Measurements from ENCODE around the gene C13orf42. TPM values are rescaled to one million over a fixed set of nuclear protein-coding genes. Genes with fewer than 3 reads are reported as not detected.

Gene C13orf42
- total and polyA plus RNA-seq, 10 of the 15 experiments (the other 5 are each of a cell fraction or from before 2014, with no cell fraction given), result not detected

DNA sequence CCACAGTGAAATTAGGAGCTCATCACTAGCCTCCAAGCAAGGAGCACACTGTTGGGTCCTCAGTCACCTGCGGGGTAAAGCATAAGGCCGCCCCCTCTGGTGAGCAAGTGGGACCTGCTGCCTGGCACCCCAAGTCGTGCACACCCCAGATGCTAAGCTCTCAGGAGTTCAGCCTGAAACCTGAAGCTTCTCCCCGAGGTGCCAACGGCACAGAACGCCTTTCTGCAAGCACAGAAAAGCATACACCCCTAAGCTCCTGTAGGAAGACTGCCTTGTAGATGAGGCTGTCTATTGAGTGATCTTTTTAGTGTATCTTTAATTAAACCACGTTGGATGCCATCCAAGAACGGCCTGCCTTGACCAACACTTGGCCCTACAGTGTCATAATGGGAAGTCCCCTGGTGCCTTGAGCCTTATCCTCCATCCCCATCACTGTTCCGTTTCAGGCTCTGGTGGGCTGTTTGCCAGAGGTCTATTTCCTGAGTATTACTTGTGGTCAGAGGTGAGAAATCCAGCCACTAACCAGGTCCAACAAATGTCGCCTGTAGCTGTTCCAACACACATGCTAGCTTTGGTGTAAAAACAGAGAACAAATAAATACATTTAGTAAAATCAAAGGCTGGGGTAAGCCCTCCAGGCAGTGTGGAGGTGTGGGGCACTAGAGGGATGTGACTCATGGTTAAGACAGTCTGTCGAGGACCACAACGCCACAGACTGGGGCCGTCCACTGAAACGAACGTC, 44.8 kb downstream of the C13orf42 start:
- SMC1A ChIA-PET (ENCODE audit: uncharacterized antibody, unreplicated experiment), result interaction anchor here (1.1 kb wide), 1 partner anchor 12 kb away, joined by 3 read pairs; no protein-coding TSS in a partner anchor
- no TSS peak for BruUV-seq (replicated peaks)
- Histone ChIP-seq H3K9me3 (replicated peaks; ENCODE audit: control insufficient read depth, insufficient read depth, low read length) (no peaks in the 10 kb centered on the region), H3K27ac (ENCODE audit: control insufficient read depth, insufficient read depth) (no peak overlapping the region), H3K36me3 (ENCODE audit: control insufficient read depth in 2 of 2, insufficient read depth in 2 of 2, low read length in 1 of 2) (no peaks in the 10 kb centered on the region), H2AFZ (ENCODE audit: control insufficient read depth, low read depth, low read length) (no peak overlapping the region), H3K4me1 (ENCODE audit: control insufficient read depth, insufficient read depth, low read length) (no peaks in the 10 kb centered on the region), H4K20me1 (ENCODE audit: control insufficient read depth, insufficient read depth) (no peaks in the 10 kb centered on the region), H3K4me3 (no peak overlapping the region), H3K79me2 (ENCODE audit: control insufficient read depth, insufficient read depth, low read length) (no peaks in the 10 kb centered on the region), H3K4me2 (ENCODE audit: control insufficient read depth, insufficient read depth) (no peak overlapping the region), H3K27me3 (replicated peaks in 1 of 2; ENCODE audit: control insufficient read depth in 2 of 2, insufficient read depth in 2 of 2, low read length in 1 of 2) (no peaks in the 10 kb centered on the region; a peak in 3 of 4 replicates), H3K9ac (ENCODE audit: control insufficient read depth, insufficient read depth, low read length) (no peak overlapping the region)
- WGBS (ENCODE audit: insufficient coverage, insufficient replicate concordance, low lambda C conversion rate, missing lambda C conversion rate), result 24% methylated on average over 15 of the region's 15 CpGs
- in situ Hi-C loops (cut with MboI) (loop anchor here (10.0 to 25.0 kb wide), 2 partner anchors 981 to 1404 kb away; no protein-coding TSS in a partner anchor), intact Hi-C loops (cut with micrococcal nuclease; ENCODE audit: unreplicated experiment) (loop anchor here (5.0 to 10.0 kb wide), 2 partner anchors 264 to 551 kb away; no protein-coding TSS in a partner anchor)
- ATAC-seq (peak; percentile 55), FAIRE-seq (no peak), DNase-seq (ENCODE audit: low read depth, low spot score) (no peak)
- CTCF ChIA-PET, result interaction anchor here (1.1 to 1.9 kb wide), 7 partner anchors 9 to 1090 kb away, joined by 3 to 5 read pairs (median 3); no protein-coding TSS in a partner anchor
- TF ChIP-seq, protein P1, sequence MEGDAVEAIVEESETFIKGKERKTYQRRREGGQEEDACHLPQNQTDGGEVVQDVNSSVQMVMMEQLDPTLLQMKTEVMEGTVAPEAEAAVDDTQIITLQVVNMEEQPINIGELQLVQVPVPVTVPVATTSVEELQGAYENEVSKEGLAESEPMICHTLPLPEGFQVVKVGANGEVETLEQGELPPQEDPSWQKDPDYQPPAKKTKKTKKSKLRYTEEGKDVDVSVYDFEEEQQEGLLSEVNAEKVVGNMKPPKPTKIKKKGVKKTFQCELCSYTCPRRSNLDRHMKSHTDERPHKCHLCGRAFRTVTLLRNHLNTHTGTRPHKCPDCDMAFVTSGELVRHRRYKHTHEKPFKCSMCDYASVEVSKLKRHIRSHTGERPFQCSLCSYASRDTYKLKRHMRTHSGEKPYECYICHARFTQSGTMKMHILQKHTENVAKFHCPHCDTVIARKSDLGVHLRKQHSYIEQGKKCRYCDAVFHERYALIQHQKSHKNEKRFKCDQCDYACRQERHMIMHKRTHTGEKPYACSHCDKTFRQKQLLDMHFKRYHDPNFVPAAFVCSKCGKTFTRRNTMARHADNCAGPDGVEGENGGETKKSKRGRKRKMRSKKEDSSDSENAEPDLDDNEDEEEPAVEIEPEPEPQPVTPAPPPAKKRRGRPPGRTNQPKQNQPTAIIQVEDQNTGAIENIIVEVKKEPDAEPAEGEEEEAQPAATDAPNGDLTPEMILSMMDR (IDR thresholded peaks at IDR 0.05 in 2 of 3, conservative IDR thresholded peaks at IDR 0.05 in 1 of 3; ENCODE audit: control insufficient read depth in 2 of 3, extremely low read depth in 1 of 3, insufficient read depth in 1 of 3, low read depth in 3 of 3, low read length in 3 of 3), result 0 out of 6 replicates have a peak, but pooled peaks of 1 of the 3 experiments have one; percentile 18
- TF ChIP-seq NRF1 (conservative IDR thresholded peaks at IDR 0.05; ENCODE audit: low read depth, low read length), result no peak
- POLR2A ChIA-PET, result no interaction called here
- RAD21 ChIA-PET (ENCODE audit: unreplicated experiment), result interaction anchor here (1.3 to 2.1 kb wide), 2 partner anchors 1089 to 1090 kb away, joined by 3 to 5 read pairs; no protein-coding TSS in a partner anchor

Measured in GM12878 (cell line).